Measurements from ENCODE around the gene PTPRM. TPM values are rescaled to one million over a fixed set of nuclear protein-coding genes. Genes with fewer than 3 reads are reported as not detected.

PTPRM gene
- total RNA-seq, 1 donor from 2014 or later: 102 TPM

GRCh38 chr18:7663366-7664312, 96.5 kb downstream of the PTPRM start:
- no peak for DNase-seq (ENCODE audit: low spot score in 2 of 2)

DNA sequence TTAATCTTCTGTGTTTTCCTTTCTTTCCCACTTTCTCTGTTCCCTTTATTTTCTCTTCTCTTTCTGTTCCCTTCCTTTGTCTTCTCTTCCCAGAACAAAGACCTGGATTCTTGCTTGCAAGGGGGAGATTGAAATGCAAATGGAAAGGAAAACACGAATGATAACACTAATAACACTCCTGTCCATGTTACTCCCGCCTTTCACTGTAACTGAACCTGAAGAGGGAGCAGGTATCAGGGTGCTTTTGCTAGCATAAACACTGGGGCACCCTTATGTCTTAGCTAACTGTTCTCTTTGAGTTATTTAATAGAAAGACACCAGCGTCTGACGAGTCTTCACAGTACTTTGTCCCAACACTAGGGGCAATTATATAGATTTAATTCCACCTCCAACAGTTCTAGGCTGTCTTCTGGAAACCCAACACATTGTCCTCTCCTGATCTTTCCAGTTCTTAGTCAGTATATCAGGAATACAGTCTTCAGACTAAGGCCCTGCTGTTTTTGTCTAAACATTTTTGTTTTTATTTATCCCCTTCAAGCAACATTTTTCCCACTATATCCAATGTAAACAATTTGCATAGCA, 99.2 kb downstream of the PTPRM start:
- no peak for FAIRE-seq
- no peak for DNase-seq (ENCODE audit: low spot score in 2 of 2)

More at GRCh38 chr18:7663366-7664312, 96.5 kb downstream of the PTPRM start:
- no peak for FAIRE-seq

DNA sequence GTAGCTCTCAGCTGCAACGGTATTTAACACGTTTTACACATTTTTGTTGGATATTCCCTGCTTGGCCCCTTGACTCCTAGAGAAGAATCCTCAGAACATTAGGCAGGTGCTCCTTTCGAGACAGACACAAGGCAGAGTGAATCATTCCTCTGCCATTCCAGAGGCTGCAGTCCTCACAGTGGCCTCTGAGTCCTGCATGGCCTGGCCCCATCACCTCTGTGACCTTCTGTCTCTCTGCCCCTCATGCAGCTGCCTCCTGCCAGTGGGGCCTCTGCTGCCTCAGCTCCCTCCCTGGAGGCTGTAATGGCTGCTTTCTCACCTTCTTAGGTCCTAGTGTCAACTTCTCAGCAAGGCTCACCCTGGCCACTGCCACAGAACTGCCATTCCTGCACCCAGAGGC, 101.3 kb downstream of the PTPRM start:
- DNase-seq (ENCODE audit: low spot score in 2 of 2) (no peak), FAIRE-seq (no peak)

- FAIRE-seq: no peak
These were observed 102.2 kb downstream of the PTPRM start for GRCh38 chr18:7669361-7669760.

GRCh38 chr18:7671105-7671504, 104.0 kb downstream of the PTPRM start:
- DNase-seq (ENCODE audit: low spot score in 2 of 2) (no peak), FAIRE-seq (no peak)

More at GRCh38 chr18:7669361-7669760, 102.2 kb downstream of the PTPRM start:
- DNase-seq (ENCODE audit: low spot score in 2 of 2): no peak

- DNase-seq (ENCODE audit: low spot score in 2 of 2) (no peak), FAIRE-seq (no peak)
These were observed 109.2 kb downstream of the PTPRM start for GRCh38 chr18:7676253-7676873.

DNA sequence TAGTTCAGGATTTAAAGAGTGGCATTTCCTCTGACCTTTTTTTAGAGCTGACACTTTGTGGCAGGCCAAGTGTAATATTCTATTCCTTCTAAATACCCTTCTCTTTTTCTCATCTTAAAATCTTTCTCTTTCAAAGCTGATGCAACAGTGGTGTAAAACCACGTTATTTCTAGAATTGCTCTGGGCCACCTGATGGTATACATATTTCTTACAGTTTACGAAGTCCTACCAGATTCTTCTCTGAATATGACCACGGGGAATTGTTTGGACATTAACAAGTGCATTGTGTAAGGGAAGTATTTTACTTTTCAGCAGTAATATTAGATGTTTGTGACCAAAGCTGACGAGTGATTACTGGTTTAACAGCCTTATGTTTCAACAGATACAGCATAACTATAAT, 109.9 kb downstream of the PTPRM start:
- DNase-seq (ENCODE audit: low spot score in 2 of 2) (no peak), FAIRE-seq (no peak)

- FAIRE-seq: no peak
These were observed 110.3 kb downstream of the PTPRM start for GRCh38 chr18:7677424-7677823.

DNA sequence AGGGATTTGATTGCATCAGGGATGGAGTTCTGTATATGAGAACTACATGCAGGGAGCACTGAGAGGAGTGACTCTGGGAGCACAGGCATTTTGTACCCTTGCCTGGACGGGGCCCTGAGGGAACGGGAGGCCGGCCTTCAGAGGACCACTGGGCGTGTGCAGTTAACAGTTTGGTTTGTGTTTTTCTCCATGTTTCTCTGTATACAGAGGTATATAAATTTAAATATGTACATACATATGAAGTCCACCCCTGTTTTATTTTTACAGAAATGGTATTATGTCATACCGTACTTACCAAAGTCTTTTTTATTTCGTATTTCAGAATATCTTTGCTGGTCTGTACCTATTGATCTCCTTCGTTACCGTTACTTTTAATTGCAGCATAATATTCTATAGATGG, 111.3 kb downstream of the PTPRM start:
- no peak for DNase-seq (ENCODE audit: low spot score in 2 of 2)
- FAIRE-seq: no peak

More at GRCh38 chr18:7677424-7677823, 110.3 kb downstream of the PTPRM start:
- DNase-seq (ENCODE audit: low spot score in 2 of 2): no peak

DNA sequence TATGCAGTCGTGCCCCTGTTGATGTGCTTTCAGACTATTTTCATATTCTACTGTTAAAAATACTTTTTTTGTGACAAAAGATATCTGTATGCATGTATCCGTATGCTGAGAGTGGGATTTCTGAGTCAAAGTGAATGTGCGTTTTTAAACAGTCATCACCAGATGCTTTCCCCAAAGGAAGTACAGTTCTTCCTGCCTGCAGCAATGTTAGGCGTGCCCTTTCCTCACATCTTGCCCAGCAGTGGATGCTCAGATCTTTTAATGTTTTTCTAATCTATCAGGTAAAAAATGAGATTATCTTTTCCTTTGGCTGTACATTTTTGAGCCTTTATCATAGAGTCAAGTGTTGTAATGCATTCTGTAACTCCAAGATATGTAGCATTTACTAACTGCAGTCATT, 111.7 kb downstream of the PTPRM start:
- no peak for DNase-seq (ENCODE audit: low spot score in 2 of 2)
- no peak for FAIRE-seq

- DNase-seq (ENCODE audit: low spot score in 2 of 2): no peak
- no peak for FAIRE-seq
These were observed 114.2 kb downstream of the PTPRM start for GRCh38 chr18:7681298-7681697.

- no peak for DNase-seq (ENCODE audit: low spot score in 2 of 2)
- FAIRE-seq: no peak
These were observed 115.2 kb downstream of the PTPRM start for GRCh38 chr18:7682321-7682720.

DNA sequence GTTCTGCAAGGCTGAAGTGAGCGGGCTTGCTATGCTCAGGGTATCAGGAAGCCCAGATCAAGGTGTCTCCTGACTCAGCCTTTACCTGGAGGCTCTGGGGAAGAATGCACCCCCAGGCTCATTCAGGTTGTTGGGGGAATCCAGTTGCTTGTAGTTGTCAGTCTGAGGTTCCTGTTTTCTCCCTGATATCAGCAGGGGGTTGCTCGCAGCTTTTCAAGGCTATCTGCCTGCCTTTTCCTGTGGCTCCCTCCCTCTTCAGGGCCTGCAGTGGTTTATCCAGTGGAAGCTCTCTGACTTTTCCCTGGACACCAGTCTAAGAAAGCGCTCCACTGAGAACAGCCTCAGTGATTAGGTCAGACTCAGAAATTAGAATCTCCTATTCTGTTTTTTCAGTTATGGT, 116.6 kb downstream of the PTPRM start:
- DNase-seq (ENCODE audit: low spot score in 2 of 2): no peak
- no peak for FAIRE-seq

GRCh38 chr18:7684357-7684756, 117.2 kb downstream of the PTPRM start:
- FAIRE-seq: no peak
- DNase-seq (ENCODE audit: low spot score in 2 of 2): no peak

DNA sequence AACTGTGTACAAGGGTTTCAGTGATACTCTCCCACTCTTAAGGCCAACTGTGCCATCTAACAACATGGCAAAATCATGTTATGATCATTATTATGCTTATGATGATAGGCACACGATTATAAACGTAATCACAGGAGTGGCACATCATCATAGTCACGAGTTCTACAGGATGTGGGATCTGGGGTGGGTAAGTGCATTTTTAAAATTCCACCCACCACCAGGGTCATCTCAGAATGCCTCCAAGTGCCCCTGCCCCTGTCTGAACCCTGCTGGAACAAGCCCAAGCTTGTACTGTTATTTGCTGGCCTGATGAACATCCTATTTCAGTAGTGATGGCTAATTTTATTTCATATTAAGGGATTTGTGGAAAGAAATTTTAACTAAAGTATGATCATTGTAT, 117.8 kb downstream of the PTPRM start:
- no peak for DNase-seq (ENCODE audit: low spot score in 2 of 2)
- FAIRE-seq: no peak

GRCh38 chr18:7686278-7686677, 119.2 kb downstream of the PTPRM start:
- no peak for DNase-seq (ENCODE audit: low spot score in 2 of 2)
- FAIRE-seq: no peak

DNA sequence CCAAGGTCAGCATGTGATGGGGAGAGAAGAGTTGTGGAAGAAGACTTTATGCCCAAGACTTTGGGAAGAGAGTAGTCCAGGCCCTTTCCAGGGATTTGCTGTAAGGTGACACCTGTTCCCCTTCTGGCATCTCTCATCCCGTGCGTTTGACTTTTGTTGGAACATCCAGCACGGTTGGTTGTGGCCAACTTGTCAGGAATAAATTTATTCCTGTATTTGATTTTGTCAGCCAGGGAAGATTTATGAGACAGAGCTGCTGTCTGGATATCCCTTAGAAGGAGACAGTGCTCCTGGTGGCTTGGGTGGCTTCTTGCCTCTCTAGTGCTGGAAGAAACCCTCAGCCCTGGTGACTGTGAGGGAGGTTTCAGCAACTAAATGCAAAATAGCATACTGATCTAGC, 121.5 kb downstream of the PTPRM start:
- DNase-seq (ENCODE audit: low spot score in 2 of 2) (no peak), FAIRE-seq (no peak)

- DNase-seq (ENCODE audit: low spot score in 2 of 2) (no peak), FAIRE-seq (no peak)
These were observed 124.1 kb downstream of the PTPRM start for GRCh38 chr18:7691206-7691605.

DNA sequence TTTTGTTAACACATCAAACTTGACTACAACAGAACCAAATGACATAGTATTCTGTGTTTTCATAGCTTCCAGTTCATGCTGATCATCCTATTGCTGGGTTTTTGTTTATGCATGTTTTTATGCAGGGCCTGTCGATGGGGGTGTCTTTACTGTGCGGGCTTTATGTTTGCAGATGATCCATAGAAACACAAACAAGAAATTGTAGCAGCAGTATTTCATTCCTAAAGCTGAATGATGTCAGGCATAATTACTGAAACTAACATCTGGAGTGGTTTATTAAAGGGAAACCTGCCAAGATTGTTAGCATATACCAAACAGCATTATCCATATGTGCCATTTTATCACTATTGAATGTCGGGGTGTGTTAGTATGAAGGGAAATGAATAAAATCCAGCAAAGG, 129.7 kb downstream of the PTPRM start:
- DNase-seq (ENCODE audit: low spot score in 2 of 2): no peak

DNA sequence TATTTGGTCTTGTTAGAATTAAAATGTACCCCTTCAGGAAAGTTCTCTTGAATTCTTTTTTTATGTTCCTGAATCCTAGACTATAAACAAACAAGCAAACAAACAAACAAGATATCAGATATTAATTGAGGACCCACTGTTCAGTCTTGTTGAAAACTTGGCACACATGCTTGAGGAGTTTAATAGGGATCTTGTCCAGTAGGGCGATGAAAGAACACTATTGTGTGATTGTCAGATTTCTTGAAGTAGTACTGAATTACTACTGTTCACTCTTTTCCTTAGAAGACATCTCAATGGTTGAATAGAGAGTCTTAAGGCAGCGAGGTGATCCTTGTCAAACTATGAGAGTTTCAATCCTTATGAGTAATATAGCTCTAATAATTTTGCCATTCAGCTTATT, 130.2 kb downstream of the PTPRM start:
- DNase-seq (ENCODE audit: low spot score in 2 of 2) (no peak), FAIRE-seq (no peak)

More for the DNA sequence above, 129.7 kb downstream of the PTPRM start:
- no peak for FAIRE-seq

GRCh38 chr18:7711495-7711894, 144.4 kb downstream of the PTPRM start:
- DNase-seq (ENCODE audit: low spot score in 2 of 2) (no peak), FAIRE-seq (no peak)

Data from frontal cortex (tissue), 4 donors.